KOPT-K1 (cell line): ENCODE measurements around the gene B3GALT4.
"Not testable (repeated sequence)": the region's sequence is repeated elsewhere in the genome, so short reads cannot be mapped to it uniquely, and the experiment has no call there.

ENCODE experiments used
- H3K27ac ChIP-seq: fragments of 200-600 bp; sonication (generic); 2 replicates; pipeline ENCODE4 v1.5.1; 2016; ENCODE audit warnings: antibody characterized with exemption, mild to moderate bottlenecking, low read depth, low read length; ENCODE audit not compliant: poor library complexity, severe bottlenecking
- H3K36me3 ChIP-seq: fragments of 200-600 bp; sonication (generic); 2 replicates; pipeline ENCODE4 v1.5.1; 2017; ENCODE audit warnings: antibody characterized with exemption, mild to moderate bottlenecking, low read length, moderate library complexity; ENCODE audit not compliant: insufficient read depth
- H3K9me3 ChIP-seq: fragments of 200-600 bp; sonication (generic); 2 replicates; pipeline ENCODE4 v1.5.1; 2017; ENCODE audit warnings: antibody characterized with exemption, low read length, mild to moderate bottlenecking; ENCODE audit not compliant: insufficient read depth, poor library complexity, severe bottlenecking

The B3GALT4 gene

DNA sequence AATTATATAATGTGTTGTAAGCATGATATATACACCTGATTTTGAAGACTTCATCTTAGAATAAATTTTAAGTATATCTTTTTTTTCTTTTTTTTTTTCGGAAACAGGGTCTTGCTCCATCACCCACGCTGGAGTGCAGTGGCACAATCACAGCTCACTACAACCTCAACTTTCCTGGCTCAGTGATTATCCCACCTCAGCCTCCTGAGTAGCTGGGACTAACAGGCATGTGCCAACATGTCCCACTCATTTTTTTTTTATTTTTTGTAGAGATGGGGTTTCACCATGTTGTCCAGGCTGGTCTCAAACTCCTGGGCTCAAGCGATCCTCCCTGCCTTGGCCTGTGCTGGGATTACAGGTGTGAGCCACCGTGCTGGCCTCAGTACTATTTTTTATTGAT is 22.3 kb upstream of the B3GALT4 start:
- H3K9me3 ChIP-seq, result peaks cover 7% of the 10 kb centered on the region
- H3K27ac ChIP-seq, result no peak overlapping the region
- peaks cover 45% of the 10 kb centered on the region for H3K36me3 ChIP-seq

GRCh38 chr6:33259032-33259431 is 17.9 kb upstream of the B3GALT4 start:
- no peak overlapping the region for H3K27ac ChIP-seq
- peaks cover 68% of the 10 kb centered on the region for H3K36me3 ChIP-seq
- peaks cover 7% of the 10 kb centered on the region for H3K9me3 ChIP-seq

GRCh38 chr6:33262490-33262889 is 14.4 kb upstream of the B3GALT4 start:
- H3K9me3 ChIP-seq, H3K27ac ChIP-seq: not testable (repeated sequence)
- H3K36me3 ChIP-seq, result peaks cover 95% of the 10 kb centered on the region

GRCh38 chr6:33264015-33264414 is 12.9 kb upstream of the B3GALT4 start:
- H3K36me3 ChIP-seq, result peaks cover 99% of the 10 kb centered on the region
- H3K27ac ChIP-seq, result no peak overlapping the region
- peaks cover 2% of the 10 kb centered on the region for H3K9me3 ChIP-seq

DNA sequence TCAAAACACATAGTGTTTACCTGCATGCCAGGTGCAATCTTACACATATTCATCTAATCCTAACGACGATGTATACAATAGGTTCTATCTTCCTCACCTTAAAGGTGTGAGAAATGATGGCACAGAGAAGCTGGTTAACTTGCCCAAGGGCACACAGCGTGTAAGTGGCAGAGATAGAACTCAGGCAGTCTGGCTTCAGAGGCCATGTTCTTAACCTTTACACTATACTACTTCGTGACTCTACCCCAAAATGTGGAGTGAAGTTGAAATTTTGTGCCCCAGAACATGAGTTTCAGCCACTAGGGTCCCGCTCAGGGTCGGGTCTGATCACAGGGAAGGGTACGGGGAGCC is 5.8 kb upstream of the B3GALT4 start:
- Histone ChIP-seq H3K27ac (peak overlapping the region; percentile 93), H3K36me3 (peaks cover 79% of the 10 kb centered on the region), H3K9me3 (no peaks in the 10 kb centered on the region)

GRCh38 chr6:33271468-33272274 is 5.3 kb upstream of the B3GALT4 start, which contains the start of the genes RPS18 and VPS52:
Gene RPS18 (plus strand): TSS chr6:33272075. CDS start chr6:33272120, 45 bp downstream.
Gene VPS52 (minus strand): TSS chr6:33271876. CDS start chr6:33271675, 201 bp downstream.
- Histone ChIP-seq H3K27ac (peak within 1 kb of the TSS; percentile 93), H3K9me3 (no peaks in the 10 kb centered on the region), H3K36me3 (peaks cover 79% of the 10 kb centered on the region)

DNA sequence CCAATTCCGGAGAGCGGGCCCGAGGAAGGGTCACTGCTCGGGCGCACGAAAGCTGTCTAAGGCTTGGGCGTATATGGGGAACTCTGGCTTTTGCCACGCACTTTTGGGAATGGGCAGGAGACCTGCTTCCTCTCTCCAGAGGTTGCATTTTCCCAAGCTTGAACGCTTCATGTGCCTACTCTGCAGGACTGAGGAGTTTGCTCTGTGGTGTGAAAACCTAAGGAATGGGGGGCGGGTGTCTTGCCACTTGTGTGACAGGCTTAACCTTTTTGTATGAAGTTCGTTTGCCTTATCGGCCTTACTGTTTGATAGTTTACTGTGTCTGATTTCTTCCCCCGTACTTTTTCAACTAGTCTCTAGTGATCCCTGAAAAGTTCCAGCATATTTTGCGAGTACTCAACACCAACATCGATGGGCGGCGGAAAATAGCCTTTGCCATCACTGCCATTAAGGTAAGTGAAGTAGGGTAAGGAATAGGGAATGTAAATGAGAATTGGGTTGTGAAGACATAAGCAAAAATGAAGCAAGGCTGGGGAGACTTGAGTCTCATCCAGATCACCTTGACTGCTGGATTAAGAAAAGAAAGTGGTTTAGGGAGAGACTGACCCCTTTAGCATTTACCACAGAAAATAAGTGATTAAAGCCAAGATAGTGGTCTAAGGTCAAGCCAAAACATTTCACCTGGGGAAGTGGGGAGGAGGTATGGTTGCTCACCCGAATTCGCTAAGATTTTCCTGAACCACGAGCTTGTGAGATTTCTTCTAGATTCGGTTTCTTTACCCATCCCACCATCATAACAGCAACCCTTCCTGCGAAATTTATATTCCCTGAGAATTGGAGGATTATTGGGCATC is 4.4 kb upstream of the B3GALT4 start:
- Histone ChIP-seq H3K36me3 (peaks cover 74% of the 10 kb centered on the region), H3K9me3 (no peaks in the 10 kb centered on the region), H3K27ac (peak overlapping the region; percentile 93)

DNA sequence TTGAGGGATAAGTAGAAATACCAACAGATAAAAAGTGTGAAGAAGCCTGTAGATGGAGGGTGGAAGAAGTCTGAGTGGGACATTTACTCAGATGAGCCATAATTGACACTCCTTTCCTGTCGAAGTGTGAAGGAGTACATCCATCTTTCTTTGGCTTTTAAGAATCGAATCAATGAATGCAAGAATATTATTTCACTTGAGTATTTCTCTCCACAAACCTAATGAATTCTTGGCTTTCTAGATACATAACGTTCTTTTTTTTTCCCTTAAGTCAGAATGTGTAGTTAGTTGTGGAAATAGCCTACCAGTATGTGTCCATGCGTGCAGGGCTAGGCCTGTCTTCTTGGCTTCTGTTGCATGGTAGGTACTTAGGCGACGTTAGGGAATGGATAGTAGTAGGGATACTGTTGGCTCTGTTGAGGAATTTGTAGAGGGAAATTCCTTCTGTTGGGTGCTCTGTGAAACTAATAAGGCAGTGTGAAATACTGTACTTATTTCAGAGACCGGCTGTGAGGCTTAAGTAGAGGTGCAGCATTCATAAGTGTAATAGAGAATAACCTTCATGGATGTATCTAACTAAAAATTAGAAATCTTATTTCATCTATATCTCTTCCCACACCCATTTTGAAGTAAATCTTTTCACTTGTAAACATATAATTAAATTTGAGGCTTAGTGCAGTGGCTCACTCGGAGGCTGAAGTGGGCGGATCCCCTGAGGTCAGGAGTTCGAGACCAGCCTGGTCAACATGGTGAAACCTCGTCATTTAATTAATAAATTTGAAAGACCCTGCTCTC is 3.6 kb upstream of the B3GALT4 start:
- Histone ChIP-seq H3K36me3 (peaks cover 69% of the 10 kb centered on the region), H3K27ac (peak overlapping the region; percentile 93), H3K9me3 (no peaks in the 10 kb centered on the region)

- peaks cover 69% of the 10 kb centered on the region for H3K36me3 ChIP-seq
- H3K9me3 ChIP-seq, result no peaks in the 10 kb centered on the region
- peak overlapping the region; percentile 2 for H3K27ac ChIP-seq
Observed at GRCh38 chr6:33273924-33274902, 2.7 kb upstream of the B3GALT4 start.

DNA sequence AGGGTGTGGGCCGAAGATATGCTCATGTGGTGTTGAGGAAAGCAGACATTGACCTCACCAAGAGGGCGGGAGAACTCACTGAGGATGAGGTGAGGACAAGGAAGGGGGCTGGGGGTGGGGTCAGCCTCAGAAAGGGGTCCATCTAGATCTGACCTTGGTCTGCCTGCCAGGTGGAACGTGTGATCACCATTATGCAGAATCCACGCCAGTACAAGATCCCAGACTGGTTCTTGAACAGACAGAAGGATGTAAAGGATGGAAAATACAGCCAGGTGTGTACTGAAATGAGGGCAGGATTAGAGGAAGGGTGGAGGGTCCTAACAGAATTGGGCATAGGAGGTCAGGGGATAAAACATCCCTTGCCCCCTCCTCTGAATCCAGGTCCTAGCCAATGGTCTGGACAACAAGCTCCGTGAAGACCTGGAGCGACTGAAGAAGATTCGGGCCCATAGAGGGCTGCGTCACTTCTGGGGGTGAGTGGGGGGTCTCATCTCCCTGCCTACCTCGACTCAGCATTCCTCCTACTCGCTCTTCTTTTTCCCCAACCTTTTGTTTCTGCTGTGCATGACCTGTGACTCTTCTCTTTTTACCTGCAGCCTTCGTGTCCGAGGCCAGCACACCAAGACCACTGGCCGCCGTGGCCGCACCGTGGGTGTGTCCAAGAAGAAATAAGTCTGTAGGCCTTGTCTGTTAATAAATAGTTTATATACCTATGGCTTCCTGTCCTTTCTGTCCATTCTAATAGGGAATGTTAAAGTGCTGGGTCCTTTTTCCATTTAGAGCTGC is 935 bp upstream of the B3GALT4 start:
- H3K36me3 ChIP-seq, result peaks cover 77% of the 10 kb centered on the region
- H3K27ac ChIP-seq, result peak overlapping the region; percentile 74
- H3K9me3 ChIP-seq, result not testable (repeated sequence)

- Histone ChIP-seq H3K27ac (peak overlapping the region; percentile 74), H3K9me3 (no peaks in the 10 kb centered on the region), H3K36me3 (peaks cover 82% of the 10 kb centered on the region)
Observed at GRCh38 chr6:33276581-33276863, 401 bp upstream of the B3GALT4 start.

DNA sequence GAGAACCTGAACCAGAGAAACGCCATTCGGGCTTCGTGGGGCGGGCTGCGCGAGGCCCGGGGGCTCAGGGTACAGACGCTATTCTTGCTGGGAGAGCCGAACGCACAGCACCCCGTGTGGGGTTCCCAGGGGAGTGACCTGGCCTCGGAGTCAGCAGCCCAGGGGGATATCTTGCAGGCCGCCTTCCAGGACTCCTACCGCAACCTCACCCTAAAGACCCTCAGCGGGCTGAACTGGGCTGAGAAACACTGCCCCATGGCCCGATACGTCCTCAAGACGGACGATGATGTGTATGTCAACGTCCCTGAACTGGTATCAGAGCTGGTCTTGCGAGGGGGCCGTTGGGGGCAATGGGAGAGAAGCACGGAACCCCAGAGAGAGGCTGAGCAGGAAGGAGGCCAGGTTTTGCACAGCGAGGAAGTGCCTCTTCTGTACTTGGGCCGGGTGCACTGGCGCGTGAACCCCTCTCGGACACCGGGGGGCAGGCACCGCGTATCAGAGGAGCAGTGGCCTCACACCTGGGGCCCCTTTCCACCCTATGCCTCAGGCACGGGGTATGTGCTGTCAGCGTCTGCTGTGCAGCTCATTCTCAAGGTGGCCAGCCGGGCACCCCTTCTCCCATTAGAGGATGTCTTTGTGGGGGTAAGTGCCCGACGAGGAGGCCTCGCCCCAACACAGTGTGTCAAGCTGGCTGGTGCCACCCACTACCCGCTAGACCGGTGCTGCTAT is 904 bp downstream of the B3GALT4 start:
- H3K36me3 ChIP-seq, result peaks cover 90% of the 10 kb centered on the region
- H3K9me3 ChIP-seq, result no peaks in the 10 kb centered on the region
- H3K27ac ChIP-seq, result peak overlapping the region; percentile 74

DNA sequence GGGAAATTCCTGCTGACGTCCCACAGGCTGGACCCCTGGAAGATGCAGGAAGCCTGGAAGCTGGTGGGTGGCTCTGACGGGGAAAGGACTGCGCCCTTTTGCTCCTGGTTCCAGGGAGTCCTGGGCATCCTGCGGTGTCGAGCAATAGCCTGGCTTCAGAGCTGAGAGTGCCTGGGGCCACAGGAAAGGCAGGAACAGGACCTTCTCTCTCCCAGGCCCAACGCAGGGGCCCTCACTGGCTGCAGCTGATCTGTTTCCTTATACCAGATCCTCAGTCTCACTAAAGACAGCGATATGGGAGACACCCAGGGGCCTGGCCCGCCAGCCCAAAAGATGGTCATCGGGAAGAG is 1.4 kb downstream of the B3GALT4 start:
- no peak overlapping the region for H3K27ac ChIP-seq
- H3K36me3 ChIP-seq, result peaks cover 90% of the 10 kb centered on the region
- no peaks in the 10 kb centered on the region for H3K9me3 ChIP-seq
